HCT116 (cell line): ENCODE results near the gene SPATA17. TPM values are rescaled to one million over a fixed set of nuclear protein-coding genes. Genes with fewer than 3 reads are reported as not detected.

Experiments used
- ATAC-seq: fragments of 200-7000 bp; cut with Tn5 transposase; 2 replicates; pipeline ENCODE4 v1.9.1; 2020; ENCODE audit warnings: mild to moderate bottlenecking, moderate library complexity
- BruUV-seq: library from RNA; stranded (reverse); fragments of 400-500 nt; replicated peaks from 2 replicates; lab custom pipeline; 2021; lab: Mats Ljungman, UMichigan
- CTCF ChIA-PET: fragments of 300-600 bp; sonication (Branson Sonifier 250); formaldehyde crosslinking; loops from one replicate; lab custom pipeline; 2021; ENCODE audit warnings: antibody characterized with exemption; lab: Charles Lee
- POLR2A ChIA-PET: fragments of 300-600, 350-600 bp; sonication (Branson Sonifier 250); formaldehyde crosslinking; loops from one replicate; lab custom pipeline; 2021; ENCODE audit warnings: antibody characterized with exemption; lab: Charles Lee
- RAD21 ChIA-PET, 2 experiments: fragments of 300-600 bp; sonication (Branson Sonifier 250); formaldehyde crosslinking; loops; one replicate each; lab custom pipeline; 2023; ENCODE audit warnings: low total read pairs in 2 of 2; ENCODE audit not compliant: uncharacterized antibody in 2 of 2, unreplicated experiment in 2 of 2, low non-redundant PET in 1 of 2; lab: Charles Lee
- DNase-seq: peaks from one replicate; pipeline ENCODE4 v3.0.0-alpha.2; 2010; ENCODE audit warnings: low read depth, low spot score
- H2AFZ ChIP-seq: fragments of 200-600 bp; shearing (Covaris generic), sonication (generic); 2 replicates; pipeline ENCODE4 v1.6.1; 2017; ENCODE audit warnings: low read depth, mixed run types, mixed read lengths, antibody characterized with exemption, low read length; ENCODE audit not compliant: poor library complexity, severe bottlenecking
- H3K27ac ChIP-seq: 2 replicates; pipeline ENCODE4 v1.5.1; 2012; ENCODE audit warnings: low read depth, low read length
- H3K27me3 ChIP-seq: fragments of 200-600 bp; sonication (generic); 2 replicates; pipeline ENCODE4 v1.6.1; 2016; ENCODE audit warnings: mixed run types, low read length, mixed read lengths; ENCODE audit not compliant: insufficient read depth
- H3K36me3 ChIP-seq, 2 experiments: fragments of 200-500 bp in 1 of 2; fragments of 200-600 bp in 1 of 2; sonication (Bioruptor generic) in 1 of 2; sonication (generic) in 1 of 2; 2 replicates each; pipeline versions ENCODE4 v1.5.1 to v1.6.1; 2014 to 2016; ENCODE audit warnings: low read length in 2 of 2, inconsistent platforms in 1 of 2, mixed read lengths in 1 of 2, mixed run types in 1 of 2; ENCODE audit not compliant: insufficient read depth in 2 of 2, control insufficient read depth in 1 of 2
- H3K4me1 ChIP-seq, 2 experiments: fragments of 200-600 bp in 1 of 2; sonication (generic) in 1 of 2; 2 replicates each; pipeline versions ENCODE4 v1.5.1 to v1.6.1; 2012 to 2017; ENCODE audit warnings: low read length in 2 of 2, inconsistent platforms in 1 of 2, mild to moderate bottlenecking in 1 of 2, mixed read lengths in 1 of 2, mixed run types in 1 of 2, moderate library complexity in 1 of 2; ENCODE audit not compliant: insufficient read depth in 2 of 2, control insufficient read depth in 1 of 2
- H3K4me2 ChIP-seq: fragments of 200-600 bp; sonication (generic); 2 replicates; pipeline ENCODE4 v1.6.1; 2017; ENCODE audit warnings: mixed run types, low read length, mixed read lengths
- H3K4me3 ChIP-seq, 2 experiments: fragments of 200-600 bp in 1 of 2; sonication (generic) in 1 of 2; replicated peaks in 1 of 2; 2 replicates each; pipeline ENCODE4 v1.5.1; 2011 to 2016; ENCODE audit warnings: low read length in 2 of 2, control low read depth in 1 of 2, low read depth in 1 of 2, mild to moderate bottlenecking in 1 of 2, mixed read lengths in 1 of 2, mixed run types in 1 of 2
- H3K79me2 ChIP-seq: fragments of 200-600 bp; sonication (generic); 2 replicates; pipeline ENCODE4 v1.6.1; 2017; ENCODE audit warnings: mild to moderate bottlenecking, mixed run types, low read length, moderate library complexity, mixed read lengths; ENCODE audit not compliant: insufficient read depth
- H3K9ac ChIP-seq: fragments of 200-600 bp; sonication (generic); 2 replicates; pipeline ENCODE4 v1.6.1; 2016; ENCODE audit warnings: low read length, mixed read lengths
- H3K9me2 ChIP-seq: fragments of 200-600 bp; sonication (generic), shearing (Covaris generic); 2 replicates; pipeline ENCODE4 v1.6.1; 2017; ENCODE audit warnings: mixed run types, mild to moderate bottlenecking, moderate library complexity; ENCODE audit not compliant: insufficient read depth
- H3K9me3 ChIP-seq, 2 experiments: fragments of 200-500 bp in 1 of 2; fragments of 200-600 bp in 1 of 2; sonication (Bioruptor generic) in 1 of 2; sonication (generic) in 1 of 2; 2 replicates each; pipeline ENCODE4 v1.6.1; 2014 to 2017; ENCODE audit warnings: low read length in 2 of 2, mixed read lengths in 2 of 2, inconsistent platforms in 1 of 2, low read depth in 1 of 2, mild to moderate bottlenecking in 1 of 2, mixed run types in 1 of 2, moderate library complexity in 1 of 2; ENCODE audit not compliant: control insufficient read depth in 1 of 2, insufficient read depth in 1 of 2
- H4K20me1 ChIP-seq: fragments of 200-600 bp; sonication (generic), shearing (Covaris generic); 2 replicates; pipeline ENCODE4 v1.6.1; 2017; ENCODE audit warnings: mixed run types, mild to moderate bottlenecking, moderate library complexity; ENCODE audit not compliant: insufficient read depth
- ATF3 ChIP-seq: IDR thresholded peaks from 2 replicates; pipeline ENCODE4 v1.6.1; 2012
- CEBPB ChIP-seq: IDR thresholded peaks from 2 replicates; pipeline ENCODE4 v1.6.1; 2012; ENCODE audit warnings: low read depth
- CTCF ChIP-seq, 3 experiments: fragments of 200-600 bp in 1 of 3; sonication (generic) in 1 of 3; IDR thresholded peaks in 2 of 3; conservative IDR thresholded peaks in 1 of 3; 2 replicates each; pipeline ENCODE4 v1.5.1; 2012 to 2017; ENCODE audit warnings: low read depth in 2 of 3, low read length in 2 of 3, antibody characterized with exemption in 1 of 3, borderline replicate concordance in 1 of 3, control low read depth in 1 of 3, mild to moderate bottlenecking in 1 of 3, mixed read lengths in 1 of 3, mixed run types in 1 of 3, moderate library complexity in 1 of 3; ENCODE audit not compliant: insufficient read depth in 1 of 3
- ELF1 ChIP-seq: IDR thresholded peaks from 2 replicates; pipeline ENCODE4 v1.6.1; 2012; ENCODE audit warnings: low read depth, borderline replicate concordance
- EZH2 ChIP-seq: fragments of 200-600 bp; sonication (generic); IDR thresholded peaks from 2 replicates; pipeline ENCODE4 v1.6.1; 2017; ENCODE audit warnings: antibody characterized with exemption, mixed run types
- EZH2phosphoT487 ChIP-seq: fragments of 200-600 bp; IDR thresholded peaks from 2 replicates; pipeline ENCODE4 v1.6.1; 2018; ENCODE audit warnings: antibody characterized with exemption, borderline replicate concordance
- FOSL1 ChIP-seq: IDR thresholded peaks from 2 replicates; pipeline ENCODE4 v1.6.1; 2012; ENCODE audit warnings: low read depth
- MAX ChIP-seq: IDR thresholded peaks from 2 replicates; pipeline ENCODE4 v1.6.1; 2012
- POLR2A ChIP-seq: IDR thresholded peaks from 2 replicates; pipeline ENCODE4 v1.7.0; 2011; ENCODE audit warnings: borderline replicate concordance; ENCODE audit not compliant: insufficient read depth, insufficient read length; ENCODE audit errors: extremely low read depth
- POLR2AphosphoS5 ChIP-seq: IDR thresholded peaks from 2 replicates; pipeline ENCODE4 v1.6.1; 2011; ENCODE audit warnings: mild to moderate bottlenecking, low read depth, low read length, moderate library complexity
- REST ChIP-seq: IDR thresholded peaks from 2 replicates; pipeline ENCODE4 v1.6.1; 2012; ENCODE audit warnings: low read depth
- SIN3A ChIP-seq: IDR thresholded peaks from 2 replicates; pipeline ENCODE4 v1.6.1; 2012; ENCODE audit warnings: low read depth
- SRF ChIP-seq: IDR thresholded peaks from 2 replicates; pipeline ENCODE4 v1.6.1; 2012; ENCODE audit warnings: low read depth
- intact Hi-C: fragments of 100-400 bp; cut with micrococcal nuclease; formaldehyde crosslinking; loops from 2 replicates; pipeline ENCODE4 v1.10.0; 2022
- total RNA-seq: library from RNA; stranded (reverse); gene quantifications from one replicate; pipeline ENCODE4 v1.2.1, GENCODE V29; 2021; ENCODE audit not compliant: unreplicated experiment

SPATA17 gene
- total RNA-seq, 1 experiment from 2014 or later: 2.5 TPM

GRCh38 chr1:217876401-217876800 is 245.3 kb downstream of the SPATA17 start:
- ATAC-seq (no peak), DNase-seq (no peak)
- ChIA-PET RAD21 (no interaction called here), POLR2A (no interaction called here), CTCF (no interaction called here)
- Histone ChIP-seq H2AFZ (no peak overlapping the region), H3K36me3 (no peaks in the 10 kb centered on the region), H3K79me2 (no peaks in the 10 kb centered on the region), H3K9ac (no peak overlapping the region), H3K27me3 (no peaks in the 10 kb centered on the region), H3K27ac (no peak overlapping the region), H3K4me1 (no peaks in the 10 kb centered on the region), H3K4me2 (no peak overlapping the region), H3K4me3 (no peak overlapping the region), H4K20me1 (no peaks in the 10 kb centered on the region), H3K9me3 (no peaks in the 10 kb centered on the region), H3K9me2 (no peaks in the 10 kb centered on the region)
- TF ChIP-seq EZH2phosphoT487 (no peak), CEBPB (no peak), POLR2A (no peak), FOSL1 (no peak), EZH2 (no peak), ELF1 (no peak), CTCF (IDR thresholded peaks at IDR 0.05 in 2 of 3, conservative IDR thresholded peaks at IDR 0.05 in 1 of 3; ENCODE audit: borderline replicate concordance in 1 of 3, insufficient read depth in 1 of 3, low read depth in 2 of 3, low read length in 2 of 3) (no peak), SIN3A (no peak), MAX (no peak), POLR2AphosphoS5 (no peak)
- intact Hi-C loops: no loop called here
- BruUV-seq: no TSS peak

- Histone ChIP-seq H3K9me3 (no peaks in the 10 kb centered on the region), H3K79me2 (no peaks in the 10 kb centered on the region), H3K4me1 (no peaks in the 10 kb centered on the region), H3K9me2 (no peaks in the 10 kb centered on the region), H3K36me3 (no peaks in the 10 kb centered on the region), H3K9ac (no peak overlapping the region)
- BruUV-seq: no TSS peak
- TF ChIP-seq REST (no peak), POLR2A (no peak), EZH2 (no peak), ATF3 (no peak), SRF (no peak)
- TF ChIP-seq, all 23 proteins: peak for 0
- ChIA-PET CTCF (no interaction called here), RAD21 (no interaction called here), POLR2A (no interaction called here)
- no peak overlapping the region for H3K4me2 ChIP-seq
- no peak for ATAC-seq
- H3K27me3 ChIP-seq: no peaks in the 10 kb centered on the region
- DNase-seq: no peak
- H2AFZ ChIP-seq: no peak overlapping the region
- no peaks in the 10 kb centered on the region for H4K20me1 ChIP-seq
- intact Hi-C loops: no loop called here
- H3K4me3 ChIP-seq: no peak overlapping the region
- H3K27ac ChIP-seq: no peak overlapping the region
These were observed 245.8 kb downstream of the SPATA17 start for GRCh38 chr1:217876896-217877295.
